Erythroblast (primary cell): Measurements from ENCODE around the gene LOXL4.
"Not testable (repeated sequence)": the region's sequence is repeated elsewhere in the genome, so short reads cannot be mapped to it uniquely, and the experiment has no call there.

ENCODE experiments used
- GATA1 ChIP-seq: IDR thresholded peaks from 2 replicates; pipeline ENCODE4 v1.6.1; 2011; ENCODE audit warnings: low read depth, mild to moderate bottlenecking, control low read depth, low read length, moderate library complexity
- POLR2A ChIP-seq: IDR thresholded peaks from 2 replicates; pipeline ENCODE4 v1.6.1; 2011; ENCODE audit warnings: mild to moderate bottlenecking, low read length

DNA sequence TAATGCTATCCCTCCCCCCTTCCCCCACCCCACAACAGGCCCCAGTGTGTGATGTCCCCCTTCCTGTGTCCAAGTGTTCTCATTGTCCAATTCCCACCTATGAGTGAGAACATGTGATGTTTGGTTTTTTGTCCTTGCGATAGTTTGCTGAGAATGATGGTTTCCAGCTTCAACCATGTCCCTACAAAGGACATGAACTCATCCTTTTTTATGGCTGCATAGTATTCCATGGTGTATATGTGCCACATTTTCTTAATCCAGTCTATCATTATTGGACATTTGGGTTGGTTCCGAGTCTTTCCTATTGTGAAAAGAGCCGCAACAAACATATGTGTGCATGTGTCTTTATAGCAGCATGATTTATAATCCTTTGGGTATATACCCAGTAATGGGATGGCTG is 40.3 kb downstream of the LOXL4 start:
- not testable (repeated sequence) for TF ChIP-seq POLR2A, GATA1
